Stimulated activated effector memory CD8-positive, alpha-beta T cell treated with anti-CD3 and anti-CD28 coated beads, Interleukin-12 subunit alpha, Interleukin-12 subunit beta, amount 100 ng/mL, for 72 hours (primary cell): ENCODE results near the gene TMEM74B.

Source experiments
- ATAC-seq: fragments of 150-1000 bp; cut with Tn5 transposase; 2 replicates; pipeline ENCODE4 v1.10.0; 2021
- DNase-seq, 2 donors: peaks; one replicate each; pipeline ENCODE4 v3.0.0; 2021 to 2022; ENCODE audit warnings: low spot score in 2 of 2
- H3K27ac Mint-ChIP-seq: one replicate; pipeline ENCODE4 v1.8.0; 2022; ENCODE audit warnings: mild to moderate bottlenecking, mixed read lengths
- H3K36me3 Mint-ChIP-seq: one replicate; pipeline ENCODE4 v1.8.0; 2022; ENCODE audit warnings: mild to moderate bottlenecking, mixed read lengths
- H3K4me1 Mint-ChIP-seq: one replicate; pipeline ENCODE4 v1.8.0; 2022; ENCODE audit warnings: mixed read lengths
- H3K4me3 Mint-ChIP-seq: one replicate; pipeline ENCODE4 v1.8.0; 2022; ENCODE audit warnings: mild to moderate bottlenecking, mixed read lengths
- H3K9me3 Mint-ChIP-seq: one replicate; pipeline ENCODE4 v1.8.0; 2022; ENCODE audit warnings: mixed read lengths

TMEM74B gene

DNA sequence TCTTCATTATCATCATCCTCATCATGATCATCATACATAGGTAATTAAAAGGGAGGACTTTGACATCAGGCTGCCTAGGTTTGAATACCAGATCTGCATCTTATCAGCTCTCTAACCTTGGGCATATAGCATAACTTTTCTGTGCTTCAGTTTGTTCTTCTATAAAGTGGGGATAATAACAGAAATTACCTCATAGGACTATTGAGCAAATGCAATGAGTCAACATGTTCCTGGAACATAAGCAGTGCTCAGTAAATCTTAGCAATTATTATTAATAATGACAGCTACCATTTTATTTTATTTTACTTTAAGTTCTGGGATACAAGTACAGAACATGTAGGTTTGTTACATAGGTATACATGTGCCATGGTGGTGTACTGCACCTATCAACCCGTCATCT, 25.7 kb upstream of the TMEM74B start:
- DNase-seq (no peak), ATAC-seq (no peak)
- Mint-ChIP-seq H3K27ac (no peak overlapping the region), H3K9me3 (no peaks in the 10 kb centered on the region), H3K4me1 (peaks cover 11% of the 10 kb centered on the region), H3K36me3 (no peaks in the 10 kb centered on the region), H3K4me3 (no peak overlapping the region)

DNA sequence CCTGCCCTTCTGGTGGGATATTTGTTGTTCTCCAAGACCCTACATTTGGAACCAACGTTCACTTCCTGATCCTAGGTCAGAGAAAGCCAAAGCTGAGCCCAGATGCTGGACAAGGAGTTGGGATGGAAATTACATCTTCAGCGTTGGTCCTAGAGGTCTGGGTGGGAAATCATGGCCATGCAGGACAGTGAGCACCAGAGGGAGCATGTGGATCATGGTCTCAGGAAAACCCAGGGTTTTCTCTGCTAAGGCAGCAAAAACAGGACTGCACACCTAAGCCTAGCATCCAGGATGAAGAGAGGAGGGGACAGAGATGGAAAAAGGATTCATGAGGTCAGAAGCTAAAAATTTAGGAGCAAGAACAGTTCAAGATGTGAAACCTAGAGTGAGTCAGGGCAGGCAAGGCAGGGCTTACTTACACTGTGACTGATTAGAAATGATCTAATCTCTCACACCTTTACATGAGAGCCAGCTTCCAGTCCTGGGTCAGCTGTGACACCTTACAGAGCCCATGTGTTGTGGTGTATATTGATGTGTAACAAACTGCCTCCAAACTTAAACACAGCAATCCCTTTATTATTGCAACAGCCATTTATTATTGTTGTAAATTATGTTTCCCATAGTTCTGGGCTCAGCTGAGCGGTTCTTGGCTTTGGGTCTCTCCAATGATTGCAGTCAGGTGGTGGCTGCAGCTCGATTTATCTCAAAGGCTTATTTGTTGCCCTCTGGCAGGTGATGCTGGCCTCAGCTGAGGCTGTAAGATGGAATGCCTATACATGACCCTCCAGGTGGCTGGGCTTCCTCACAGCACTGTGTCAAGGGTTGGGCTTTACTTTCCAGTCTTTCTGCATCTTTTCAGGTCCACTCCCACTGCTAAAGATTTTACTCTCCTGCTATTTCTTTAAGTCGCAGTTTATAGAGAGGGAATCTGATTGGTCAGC, 24.9 kb upstream of the TMEM74B start:
- no peak for DNase-seq
- Mint-ChIP-seq H3K4me3 (no peak overlapping the region), H3K9me3 (no peaks in the 10 kb centered on the region), H3K36me3 (no peaks in the 10 kb centered on the region), H3K4me1 (peaks cover 5% of the 10 kb centered on the region), H3K27ac (no peak overlapping the region)
- ATAC-seq = peak; percentile 65

DNA sequence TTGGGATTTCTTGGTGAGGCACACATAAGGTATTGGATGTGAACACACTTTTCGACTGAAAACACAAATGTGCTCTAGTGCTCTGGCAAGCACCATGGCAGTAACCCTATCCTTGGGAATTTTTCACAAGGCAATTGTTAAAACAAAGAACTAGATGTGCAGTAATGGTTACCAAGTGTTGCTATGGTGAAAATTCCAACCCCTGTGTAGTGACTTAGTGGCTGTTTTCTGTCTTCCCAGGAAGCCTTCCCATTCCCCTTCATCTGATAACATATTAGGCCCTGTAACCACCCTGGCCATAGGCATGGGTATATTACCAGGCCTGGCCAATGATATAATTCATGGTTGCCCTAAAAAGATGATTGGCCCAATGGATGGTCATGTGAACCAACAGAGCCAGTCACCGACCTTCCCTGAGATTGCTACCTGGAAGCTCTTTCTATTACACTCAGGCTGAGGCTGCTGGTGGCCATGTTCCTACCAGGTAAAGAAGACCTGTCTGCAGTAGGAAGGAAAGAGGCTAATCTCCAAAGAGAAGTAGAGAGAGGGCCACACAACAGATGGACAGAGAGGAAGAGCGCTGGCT, 22.6 kb upstream of the TMEM74B start:
- DNase-seq = no peak
- no peaks in the 10 kb centered on the region for H3K9me3 Mint-ChIP-seq
- no peak overlapping the region for H3K4me3 Mint-ChIP-seq
- peaks cover under 1% of the 10 kb centered on the region for H3K4me1 Mint-ChIP-seq
- ATAC-seq = no peak
- H3K27ac Mint-ChIP-seq = no peak overlapping the region
- no peaks in the 10 kb centered on the region for H3K36me3 Mint-ChIP-seq

DNA sequence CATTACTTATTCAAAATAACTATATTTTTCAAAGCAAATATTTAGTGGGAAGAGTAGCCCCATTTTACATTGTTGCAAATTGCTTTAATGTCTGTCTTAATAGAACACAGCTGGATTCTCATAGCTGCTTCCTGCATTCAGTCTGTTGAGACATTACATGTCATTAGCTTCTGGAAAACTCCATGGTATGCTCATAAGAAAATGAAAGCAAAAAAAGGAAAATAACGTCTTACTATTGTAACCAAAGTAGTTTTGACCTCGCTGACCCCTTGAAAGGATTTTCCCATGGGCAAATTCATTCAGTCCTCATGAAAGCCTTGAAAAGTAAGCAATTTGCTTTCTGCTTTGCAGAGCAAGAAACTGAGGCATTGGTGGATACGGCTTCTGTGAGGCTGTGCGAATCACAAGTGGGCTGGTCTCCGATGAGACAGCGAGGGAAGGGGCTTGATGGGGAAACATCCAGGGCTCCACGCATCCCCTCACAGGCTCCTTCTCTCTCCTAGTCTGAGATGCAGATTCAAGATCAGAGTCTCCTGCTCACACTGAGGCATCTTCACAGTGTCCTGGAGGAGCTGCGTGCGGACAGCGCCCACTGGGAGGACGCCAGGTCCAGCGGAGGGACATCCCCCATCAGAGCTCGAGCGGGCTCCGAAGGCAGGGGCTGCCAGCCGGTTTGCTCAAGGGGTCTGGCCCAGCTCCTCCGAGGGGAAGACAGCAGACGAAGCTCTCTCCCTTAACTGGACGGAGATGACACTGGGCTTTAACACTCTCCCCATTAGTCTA, 21.8 kb upstream of the TMEM74B start:
- no peaks in the 10 kb centered on the region for H3K9me3 Mint-ChIP-seq
- no peak overlapping the region for H3K27ac Mint-ChIP-seq
- no peaks in the 10 kb centered on the region for H3K4me1 Mint-ChIP-seq
- ATAC-seq (no peak), DNase-seq (no peak)
- no peaks in the 10 kb centered on the region for H3K36me3 Mint-ChIP-seq
- no peak overlapping the region for H3K4me3 Mint-ChIP-seq

DNA sequence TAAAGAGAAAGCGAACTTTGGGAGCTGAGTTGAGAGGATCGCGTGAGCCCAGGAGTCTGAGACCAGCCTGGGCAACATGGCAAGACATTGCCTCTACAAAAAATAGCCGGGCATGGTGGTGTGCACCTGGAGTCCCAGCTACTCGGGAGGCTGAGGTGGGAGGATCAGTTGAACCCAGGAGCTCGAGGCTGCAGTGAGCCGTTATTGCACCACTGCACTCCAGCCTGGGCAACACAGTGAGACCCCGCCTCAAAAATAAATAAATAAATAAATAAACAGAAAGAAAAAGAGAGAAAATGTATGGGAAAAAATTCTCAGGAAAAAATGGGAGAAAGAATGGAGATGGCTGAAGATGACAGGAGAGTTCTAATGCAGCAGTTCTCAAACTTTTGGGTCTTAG, 21.0 kb upstream of the TMEM74B start:
- Mint-ChIP-seq H3K27ac (no peak overlapping the region), H3K4me3 (no peak overlapping the region), H3K36me3 (no peaks in the 10 kb centered on the region), H3K9me3 (no peaks in the 10 kb centered on the region), H3K4me1 (no peaks in the 10 kb centered on the region)
- ATAC-seq = no peak
- no peak for DNase-seq

DNA sequence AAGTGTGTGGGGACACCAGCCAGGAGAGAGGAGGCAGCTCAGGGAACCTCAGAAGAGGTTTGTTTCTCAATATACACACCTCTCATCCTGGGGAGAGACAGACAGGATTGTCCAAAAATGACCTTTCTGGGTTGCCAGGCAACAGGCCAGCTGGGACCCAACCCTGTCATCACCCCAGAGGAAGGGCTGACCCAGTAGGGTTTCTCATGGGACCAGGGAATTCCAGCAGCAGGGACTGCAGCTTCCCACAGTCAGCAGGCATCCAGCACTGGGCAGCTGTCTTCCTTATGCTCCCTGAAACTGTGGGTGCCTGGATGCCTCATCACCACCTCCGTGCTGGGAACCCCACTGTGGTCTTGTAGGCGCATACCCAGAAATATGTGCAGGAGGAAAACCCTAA, 19.8 kb upstream of the TMEM74B start:
- ATAC-seq = no peak
- no peak for DNase-seq
- H3K36me3 Mint-ChIP-seq = no peaks in the 10 kb centered on the region

DNA sequence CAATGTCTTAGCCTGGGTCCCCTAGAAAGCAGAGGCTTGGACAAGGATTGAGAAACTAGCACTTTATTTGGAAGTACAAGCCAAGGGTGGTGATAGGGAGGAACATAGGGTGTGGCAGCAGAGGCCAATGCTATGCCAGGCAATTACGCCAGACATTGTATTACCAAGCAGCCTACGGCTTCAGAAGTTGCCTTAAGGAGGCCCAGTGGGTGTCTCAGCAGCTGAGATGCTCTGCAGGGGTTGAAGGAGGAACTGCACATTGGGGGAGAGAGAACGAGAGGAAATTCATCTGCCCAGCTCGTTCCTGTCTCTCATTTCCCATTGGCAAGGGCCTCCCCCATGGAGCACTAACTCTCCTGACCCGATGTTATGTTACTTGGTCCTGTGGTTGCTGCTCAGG, 19.3 kb upstream of the TMEM74B start:
- DNase-seq = no peak
- Mint-ChIP-seq H3K4me3 (no peak overlapping the region), H3K36me3 (no peaks in the 10 kb centered on the region), H3K4me1 (no peaks in the 10 kb centered on the region), H3K27ac (no peak overlapping the region), H3K9me3 (no peaks in the 10 kb centered on the region)
- no peak for ATAC-seq

More for the DNA sequence above, 19.8 kb upstream of the TMEM74B start:
- Mint-ChIP-seq H3K4me3 (no peak overlapping the region), H3K9me3 (no peaks in the 10 kb centered on the region), H3K4me1 (no peaks in the 10 kb centered on the region), H3K27ac (no peak overlapping the region)

DNA sequence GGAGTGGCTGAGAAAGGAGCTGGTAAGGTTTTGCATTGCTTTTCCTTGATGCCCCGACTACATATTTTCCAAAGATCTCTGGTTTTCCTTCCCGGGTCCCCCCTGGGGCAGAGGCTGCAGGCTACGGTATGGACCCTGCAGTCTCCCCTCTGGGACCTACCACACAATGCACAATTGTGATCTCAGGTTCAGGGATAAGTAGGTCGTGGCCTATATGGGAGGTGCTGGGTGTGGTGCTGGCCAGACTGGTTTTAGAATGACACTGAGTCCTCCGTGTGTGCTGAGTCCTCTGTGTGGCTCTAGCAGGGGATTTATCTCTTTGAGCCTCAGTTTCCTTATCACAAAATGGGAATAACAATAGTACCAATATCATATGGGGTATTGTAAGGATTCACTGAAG, 18.8 kb upstream of the TMEM74B start:
- Mint-ChIP-seq H3K27ac (no peak overlapping the region), H3K4me3 (no peak overlapping the region), H3K4me1 (no peaks in the 10 kb centered on the region)

DNA sequence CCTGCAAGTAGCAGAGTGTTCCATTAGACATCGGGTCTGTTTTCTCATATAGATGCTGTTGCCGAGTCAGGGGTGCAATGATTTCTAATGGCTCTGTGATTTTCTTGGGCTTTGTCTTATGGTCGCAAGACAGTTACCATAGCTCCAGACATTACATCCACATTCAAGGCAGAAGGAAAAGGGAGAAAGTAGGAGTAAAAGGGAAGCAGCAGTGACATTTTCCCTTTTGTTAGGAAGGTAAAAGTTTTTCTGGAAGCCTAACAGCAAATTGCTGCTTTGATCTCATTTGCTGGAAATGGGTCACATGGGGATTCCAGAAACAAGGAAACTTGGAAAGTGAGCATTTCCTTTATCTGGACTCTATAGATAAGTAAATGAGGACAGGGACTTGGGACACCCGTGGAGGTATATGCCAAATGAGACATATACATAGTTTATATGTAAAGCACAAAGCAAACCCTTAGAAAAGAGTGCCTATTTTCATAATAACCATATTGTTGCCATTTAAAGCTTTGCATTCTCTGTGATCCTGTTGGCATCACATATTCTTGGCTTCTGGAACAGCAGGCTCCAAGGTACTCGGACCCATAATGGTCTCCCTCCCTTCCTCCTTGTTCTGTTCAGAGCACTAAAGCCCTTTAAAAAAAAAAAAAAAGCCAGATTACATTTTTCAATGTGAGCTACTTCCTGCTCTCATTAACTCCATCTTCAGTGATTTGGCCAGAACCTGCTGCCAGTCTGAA, 18.2 kb upstream of the TMEM74B start, which contains the start of gene C20orf202:
Gene C20orf202, plus strand, starts transcription at position 693 of the 743 bp plus-strand sequence. CDS start 132 bp downstream, outside the sequence.
- Mint-ChIP-seq H3K36me3 (no peaks in the 10 kb centered on the region), H3K27ac (no peak within 1 kb of the TSS), H3K9me3 (no peaks in the 10 kb centered on the region), H3K4me1 (no peaks in the 10 kb centered on the region), H3K4me3 (no peak within 1 kb of the TSS)
- DNase-seq (no peak), ATAC-seq (no peak)

More for the DNA sequence above, 18.8 kb upstream of the TMEM74B start:
- Mint-ChIP-seq H3K9me3 (no peaks in the 10 kb centered on the region), H3K36me3 (no peaks in the 10 kb centered on the region)
- ATAC-seq (no peak), DNase-seq (no peak)

DNA sequence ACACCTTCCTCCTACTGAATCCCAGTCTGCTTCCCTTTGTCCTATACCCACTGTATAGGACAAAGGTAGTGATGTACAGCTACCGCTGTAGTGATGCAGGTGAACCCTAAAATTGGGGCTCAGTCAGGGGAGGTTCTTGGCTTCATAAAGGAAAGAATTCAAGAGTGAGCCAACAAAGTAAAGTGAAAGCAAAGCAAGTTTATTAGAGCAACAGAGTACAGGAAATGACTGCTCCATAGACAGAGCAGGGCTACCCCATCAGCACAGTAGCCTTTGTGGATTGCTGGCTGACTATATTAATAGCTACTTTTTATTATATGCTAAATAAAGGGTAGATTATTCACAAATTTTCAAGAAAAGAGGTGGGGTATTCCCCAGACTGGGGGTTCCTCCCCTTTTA, 15.2 kb upstream of the TMEM74B start:
- Mint-ChIP-seq H3K9me3 (no peaks in the 10 kb centered on the region), H3K4me1 (no peaks in the 10 kb centered on the region), H3K4me3 (no peak overlapping the region), H3K36me3 (no peaks in the 10 kb centered on the region), H3K27ac (no peak overlapping the region)
- DNase-seq (no peak), ATAC-seq (no peak)

DNA sequence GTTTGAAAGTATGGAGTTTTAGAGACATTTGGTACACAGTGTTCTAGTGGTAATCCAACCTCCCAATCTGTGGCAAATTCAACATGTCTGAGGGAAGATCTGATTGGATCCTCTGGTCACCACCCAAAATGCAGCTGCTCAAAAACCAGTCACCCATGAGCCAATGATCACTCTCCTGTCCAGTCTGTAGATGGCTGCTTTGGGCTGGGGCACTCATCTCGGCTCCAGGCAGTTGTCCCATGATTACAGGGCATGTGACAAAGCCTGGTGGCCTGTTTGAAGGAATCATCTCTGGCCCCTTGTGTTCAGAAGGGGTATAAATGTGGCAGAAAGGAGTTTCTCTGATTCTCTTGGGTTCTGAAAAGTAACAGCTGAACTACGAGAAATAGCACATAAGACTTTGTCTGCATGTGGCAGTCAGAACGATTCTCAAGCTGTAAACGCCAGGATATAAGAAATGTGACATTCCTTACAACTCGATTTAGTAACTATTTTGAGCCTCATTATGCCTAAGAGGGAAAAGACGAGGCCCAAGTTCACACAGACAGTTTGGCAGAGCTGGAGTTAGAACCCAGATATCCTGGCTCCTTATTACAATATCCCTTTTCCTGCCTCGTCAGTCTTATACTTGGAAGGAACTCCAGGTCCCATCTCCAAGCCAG, 14.6 kb upstream of the TMEM74B start:
- DNase-seq = no peak
- ATAC-seq = no peak
- Mint-ChIP-seq H3K27ac (no peak overlapping the region), H3K4me1 (no peaks in the 10 kb centered on the region), H3K36me3 (no peaks in the 10 kb centered on the region), H3K9me3 (no peaks in the 10 kb centered on the region), H3K4me3 (no peak overlapping the region)

DNA sequence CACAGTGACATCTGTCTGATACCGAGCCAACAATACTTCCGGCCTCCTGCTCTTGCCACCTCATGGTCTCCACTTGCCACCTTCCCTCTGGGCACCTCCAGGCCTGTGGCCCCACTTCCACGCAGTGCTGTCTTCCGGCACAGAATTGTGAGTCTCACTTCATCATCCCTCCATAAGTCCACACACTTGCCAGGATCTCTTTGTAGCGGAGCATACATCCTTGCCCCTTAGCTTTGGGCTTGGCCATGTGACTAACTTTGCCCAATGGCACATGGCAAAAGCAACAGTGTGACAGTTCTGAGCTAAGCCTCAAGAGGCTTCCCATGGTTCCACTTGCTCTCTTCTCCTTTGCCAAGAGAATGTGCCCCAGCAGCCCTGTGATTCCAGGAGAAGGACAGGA, 14.0 kb upstream of the TMEM74B start:
- no peak for DNase-seq
- no peak for ATAC-seq
- Mint-ChIP-seq H3K9me3 (no peaks in the 10 kb centered on the region), H3K4me3 (no peak overlapping the region), H3K4me1 (no peaks in the 10 kb centered on the region), H3K36me3 (no peaks in the 10 kb centered on the region), H3K27ac (no peak overlapping the region)

DNA sequence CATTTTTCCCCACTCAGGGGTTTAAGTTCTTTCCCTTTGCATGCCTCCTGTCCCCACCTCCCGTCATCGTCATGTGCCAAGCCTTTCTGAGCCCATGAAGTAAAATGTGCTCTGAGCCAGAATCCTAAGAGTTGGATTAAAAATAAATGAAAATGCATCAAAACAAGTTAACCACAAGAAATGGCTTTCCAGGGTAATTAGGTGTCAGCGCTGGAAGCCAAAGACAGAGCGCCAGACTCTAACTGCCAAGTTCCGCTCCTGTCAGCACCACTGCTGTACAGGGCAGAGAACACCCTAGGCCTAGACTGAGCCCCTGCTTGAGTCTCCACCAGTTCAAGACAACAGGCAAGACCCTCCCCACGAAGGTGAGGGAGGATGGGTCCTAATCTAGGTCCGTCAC, 13.0 kb upstream of the TMEM74B start:
- H3K9me3 Mint-ChIP-seq = no peaks in the 10 kb centered on the region
- DNase-seq (no peak), ATAC-seq (no peak)
- no peaks in the 10 kb centered on the region for H3K4me1 Mint-ChIP-seq
- H3K4me3 Mint-ChIP-seq = no peak overlapping the region
- H3K36me3 Mint-ChIP-seq = no peaks in the 10 kb centered on the region
- no peak overlapping the region for H3K27ac Mint-ChIP-seq

DNA sequence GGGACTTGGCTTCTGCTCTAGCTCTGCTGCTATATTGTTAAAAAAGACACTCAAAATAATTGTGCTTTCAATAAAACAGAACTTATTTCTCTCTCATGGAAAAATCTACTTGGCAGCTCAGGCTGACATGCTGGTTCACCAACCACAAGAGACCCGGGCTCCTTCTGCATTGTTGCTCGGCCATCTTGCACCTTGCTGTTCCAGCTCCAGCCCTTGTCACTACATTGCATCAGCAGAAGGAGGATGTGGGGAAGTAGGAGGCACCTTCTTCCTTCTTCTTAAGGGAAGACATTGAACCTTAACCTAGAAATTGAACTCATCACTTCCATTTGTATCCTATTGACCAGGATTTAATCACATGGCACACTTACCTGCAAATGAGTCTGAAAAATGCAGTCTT, 11.9 kb upstream of the TMEM74B start:
- ATAC-seq (no peak), DNase-seq (no peak)
- H3K36me3 Mint-ChIP-seq = no peaks in the 10 kb centered on the region
- H3K9me3 Mint-ChIP-seq = no peaks in the 10 kb centered on the region
- H3K4me3 Mint-ChIP-seq = no peak overlapping the region
- H3K27ac Mint-ChIP-seq = no peak overlapping the region
- no peaks in the 10 kb centered on the region for H3K4me1 Mint-ChIP-seq
